Activated CD8-positive, alpha-beta memory T cell treated with anti-CD3 and anti-CD28 coated beads for 36 hours (primary cell): ENCODE measurements around the gene INVS. TPM values are rescaled to one million over a fixed set of nuclear protein-coding genes. Genes with fewer than 3 reads are reported as not detected.

Experiments used
- CTCF ChIA-PET: fragments of 350-600 bp; sonication (Branson Sonifier 250); formaldehyde crosslinking; loops from one replicate; lab custom pipeline; 2021; ENCODE audit warnings: antibody characterized with exemption; lab: Charles Lee
- POLR2A ChIA-PET: fragments of 350-600 bp; sonication (Branson Sonifier 250); formaldehyde crosslinking; loops from one replicate; lab custom pipeline; 2021; ENCODE audit warnings: antibody characterized with exemption; lab: Charles Lee
- total RNA-seq, 2 experiments: library from RNA; stranded (reverse); gene quantifications; one replicate each; pipeline ENCODE4 v1.2.3, GENCODE V29; 2021

Gene INVS
- total RNA-seq, 2 experiments from 2014 or later = 17.3 to 18.3 TPM

DNA sequence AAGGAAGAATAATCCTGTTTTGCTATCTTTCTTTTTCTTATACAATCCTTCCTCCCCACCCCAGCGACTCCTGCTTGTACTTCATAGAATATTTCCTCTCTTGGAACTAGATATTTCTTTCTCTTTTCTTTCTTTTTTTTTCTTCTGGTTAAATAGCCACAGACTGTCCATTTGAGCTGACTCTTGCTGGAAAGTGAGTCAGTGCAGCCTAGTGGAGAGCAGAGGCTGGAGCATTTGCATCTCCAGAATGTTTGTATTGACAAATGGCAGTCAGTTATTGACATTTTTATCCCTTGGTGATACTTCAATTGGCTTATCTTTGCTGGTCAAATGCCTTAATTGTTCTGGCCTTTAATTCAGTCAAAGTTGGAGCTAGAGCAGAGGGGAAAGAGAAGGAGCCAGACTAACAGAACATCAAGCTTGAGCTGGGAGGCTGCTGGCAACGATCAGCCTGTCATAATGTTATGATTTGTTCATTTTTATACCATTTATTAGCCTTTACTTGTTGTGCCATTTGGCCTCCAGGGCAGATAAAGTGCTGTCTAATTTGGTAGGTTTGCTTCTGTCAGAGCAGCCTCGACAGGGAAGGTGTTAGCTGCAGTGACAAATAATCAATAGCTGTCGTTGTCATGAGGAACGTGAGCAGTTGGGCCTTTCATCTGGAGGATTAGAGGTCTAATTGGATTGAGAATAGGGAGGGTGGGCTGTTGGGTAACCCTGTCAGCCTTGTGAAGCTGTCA is 69.0 kb downstream of the INVS start:
- CTCF ChIA-PET = no interaction called here
- POLR2A ChIA-PET = interaction anchor here (0.6 kb wide), 1 partner anchor 36 kb away, joined by 3 read pairs; no protein-coding TSS in a partner anchor

- POLR2A ChIA-PET = interaction anchor here (0.6 kb wide), 1 partner anchor 64 kb away, joined by 5 read pairs; no protein-coding TSS in a partner anchor
- CTCF ChIA-PET = interaction anchor here (0.6 to 0.7 kb wide), 3 partner anchors 15 to 584 kb away, joined by 4 read pairs; no protein-coding TSS in a partner anchor
Observed at GRCh38 chr9:100170085-100170484, 71.0 kb downstream of the INVS start.

- CTCF ChIA-PET = interaction anchor here (0.6 kb wide), 2 partner anchors 14 to 22 kb away, joined by 4 read pairs; no protein-coding TSS in a partner anchor
- POLR2A ChIA-PET = interaction anchor here (0.6 kb wide), 1 partner anchor 65 kb away, joined by 5 read pairs; no protein-coding TSS in a partner anchor
Observed at GRCh38 chr9:100170556-100170955, 71.5 kb downstream of the INVS start.

DNA sequence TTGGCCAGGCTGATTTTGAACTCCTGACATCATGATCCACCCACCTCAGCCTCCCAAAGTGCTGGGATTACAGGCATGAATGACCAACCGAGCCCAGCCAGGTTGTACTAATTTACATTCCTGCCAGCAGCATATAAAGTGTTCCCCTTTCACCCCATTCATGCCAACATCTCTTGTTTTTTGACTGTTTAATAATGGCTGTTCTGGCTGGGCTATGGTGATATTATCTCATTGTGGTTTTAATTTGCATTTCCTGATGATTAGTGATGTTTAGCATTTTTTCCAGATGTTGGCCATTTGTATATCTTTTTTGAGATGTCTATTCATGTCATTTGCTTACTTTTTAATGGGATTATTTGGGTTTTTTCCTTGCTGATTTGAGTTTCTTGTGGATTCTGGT is 87.3 kb downstream of the INVS start:
- ChIA-PET POLR2A (no interaction called here), CTCF (no interaction called here)

DNA sequence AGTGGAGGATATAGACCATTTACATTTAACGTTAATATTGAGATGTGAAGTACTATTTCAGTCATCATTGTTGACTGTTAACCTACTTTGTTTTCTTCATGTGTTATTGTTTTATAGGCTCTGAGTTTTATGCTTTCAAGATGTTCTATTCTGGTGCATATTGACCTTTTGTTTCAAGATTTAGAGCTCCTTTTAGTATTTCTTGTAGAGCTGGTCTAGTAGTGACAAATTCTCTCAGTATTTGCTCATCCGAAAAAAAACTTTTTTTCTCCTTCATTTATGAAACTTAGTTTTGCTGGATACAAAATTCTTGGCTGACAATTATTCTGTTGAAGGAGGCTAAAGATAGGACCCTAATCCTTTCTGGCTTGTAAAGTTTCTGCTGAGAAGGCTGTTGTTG is 91.3 kb downstream of the INVS start:
- CTCF ChIA-PET = no interaction called here

GRCh38 chr9:100191264-100191663 is 92.2 kb downstream of the INVS start:
- CTCF ChIA-PET = no interaction called here
- POLR2A ChIA-PET = no interaction called here

More for the DNA sequence above, 91.3 kb downstream of the INVS start:
- POLR2A ChIA-PET = no interaction called here

DNA sequence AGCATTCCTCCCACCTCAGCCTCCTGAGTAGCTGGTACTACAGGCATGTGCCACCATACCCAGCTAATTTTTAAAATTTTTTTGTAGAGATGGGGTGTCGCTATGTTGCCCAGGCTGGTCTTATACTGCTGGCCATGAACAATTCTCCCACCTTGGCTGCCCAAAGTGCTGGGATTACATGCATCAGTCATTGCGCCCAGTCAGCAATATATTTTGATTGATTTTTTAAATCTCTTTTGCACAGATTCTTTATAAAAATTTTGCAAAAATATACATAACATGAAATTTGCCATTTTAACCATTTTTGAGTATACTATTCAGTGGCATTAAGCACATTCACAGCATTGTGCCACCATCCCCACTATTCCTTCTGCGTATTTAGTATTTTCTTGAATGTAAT is 94.0 kb downstream of the INVS start:
- CTCF ChIA-PET = interaction anchor here (0.7 kb wide), 2 partner anchors 23 to 262 kb away, joined by 4 read pairs; no protein-coding TSS in a partner anchor
- POLR2A ChIA-PET = no interaction called here

DNA sequence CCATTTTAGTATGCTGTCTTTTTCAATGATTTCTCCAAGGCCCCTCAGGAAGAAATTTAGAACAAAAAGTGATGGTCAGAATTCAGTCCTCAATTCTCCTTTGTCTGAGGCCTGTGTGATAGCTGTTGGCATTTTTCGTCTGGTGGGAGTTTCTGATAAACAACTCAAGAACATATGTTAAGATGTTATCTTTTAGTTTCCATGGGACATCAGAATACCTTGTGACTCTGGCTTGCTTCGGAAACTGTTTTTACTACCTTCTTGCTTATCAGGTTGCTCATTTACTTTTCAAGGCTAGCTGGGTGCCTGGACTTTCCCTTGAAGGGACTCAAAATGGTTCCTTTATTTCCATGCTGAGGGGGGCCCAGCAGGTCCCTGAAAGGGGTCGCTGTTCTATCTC is 97.2 kb downstream of the INVS start:
- POLR2A ChIA-PET = no interaction called here
- CTCF ChIA-PET = no interaction called here

- ChIA-PET CTCF (no interaction called here), POLR2A (no interaction called here)
Observed at GRCh38 chr9:100196828-100197227, 97.8 kb downstream of the INVS start.

DNA sequence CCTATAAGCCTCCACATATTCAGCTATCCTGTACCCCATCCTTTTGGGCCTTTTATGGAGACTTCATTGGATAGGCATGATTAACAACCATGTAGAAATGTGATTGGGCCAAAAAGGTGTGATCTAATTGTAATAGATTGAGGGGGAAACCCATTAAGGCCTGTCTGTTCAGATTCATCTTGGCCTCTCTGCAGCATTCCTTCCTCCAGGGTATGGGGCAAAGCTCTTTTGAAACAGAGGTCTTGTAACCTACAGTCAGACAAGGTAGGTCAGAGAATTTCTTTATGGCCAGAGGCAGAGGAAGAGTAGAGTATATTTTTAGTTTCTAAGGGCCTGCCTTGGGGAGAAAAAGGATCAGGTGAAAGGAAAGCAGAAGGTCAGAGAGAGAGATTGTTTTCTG is 98.5 kb downstream of the INVS start:
- ChIA-PET POLR2A (no interaction called here), CTCF (no interaction called here)

- POLR2A ChIA-PET = no interaction called here
- CTCF ChIA-PET = no interaction called here
Observed at GRCh38 chr9:100202806-100203205, 103.8 kb downstream of the INVS start.

DNA sequence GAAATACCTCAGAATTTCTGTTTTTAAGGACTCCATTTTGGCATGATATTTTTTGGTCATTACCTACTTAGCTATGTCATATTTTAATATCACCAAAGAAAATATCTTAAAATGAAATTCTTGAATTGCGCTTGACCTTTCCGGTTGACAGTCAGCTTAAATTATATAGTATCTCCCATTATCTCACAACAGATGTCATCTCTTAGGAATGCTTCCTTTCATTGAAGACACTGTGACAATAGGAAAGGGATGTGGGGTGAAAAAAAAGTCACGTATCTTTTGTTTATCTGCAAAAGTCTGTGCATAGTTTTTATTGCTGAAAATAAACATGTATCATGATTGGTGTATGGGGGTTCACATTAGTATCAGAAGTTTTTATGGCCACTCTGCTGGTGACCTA is 105.8 kb downstream of the INVS start:
- ChIA-PET CTCF (interaction anchor here (1.3 kb wide), 1 partner anchor 11 kb away, joined by 5 read pairs; no protein-coding TSS in a partner anchor), POLR2A (interaction anchor here (0.6 kb wide), 1 partner anchor 37 kb away, joined by 3 read pairs; no protein-coding TSS in a partner anchor)

DNA sequence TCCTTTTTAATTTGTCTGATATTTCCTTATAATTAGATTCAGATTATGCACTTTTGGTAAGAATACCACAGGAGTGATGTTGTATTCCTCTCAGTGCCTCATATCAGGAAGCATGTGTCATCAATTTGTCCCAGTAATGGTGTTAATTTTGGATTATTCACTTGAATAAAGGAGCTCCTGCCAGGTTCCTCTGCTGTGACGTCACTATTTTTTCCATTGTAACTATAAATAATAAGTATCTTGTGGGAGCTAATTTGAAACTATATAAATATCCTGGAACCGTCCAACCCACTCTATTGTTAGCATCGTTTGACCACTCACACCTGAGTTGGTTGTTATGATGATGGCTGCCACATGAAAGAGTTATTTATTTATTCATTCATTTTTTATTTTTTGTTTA is 107.9 kb downstream of the INVS start:
- CTCF ChIA-PET = no interaction called here
- POLR2A ChIA-PET = no interaction called here

GRCh38 chr9:100208673-100209072 is 109.6 kb downstream of the INVS start:
- CTCF ChIA-PET = no interaction called here
- POLR2A ChIA-PET = no interaction called here

DNA sequence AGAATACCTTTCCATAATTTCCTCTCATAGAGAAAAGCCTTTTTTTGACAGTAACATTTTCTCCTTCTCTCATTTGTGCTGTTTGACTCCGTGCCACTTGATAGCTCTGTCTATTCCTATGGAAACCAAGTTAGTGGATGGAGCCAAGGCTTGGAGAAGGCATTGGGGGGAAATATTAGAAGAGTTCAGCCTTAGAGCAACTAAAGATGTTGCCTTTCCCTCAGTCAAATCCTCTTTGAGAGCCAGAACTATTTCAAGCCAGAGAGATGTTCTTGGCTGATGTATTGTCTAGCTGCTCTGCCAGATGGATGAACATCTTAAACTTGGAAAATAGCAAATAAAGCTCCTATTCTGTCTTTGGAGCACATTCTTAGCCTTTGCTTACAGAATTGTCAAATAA is 112.4 kb downstream of the INVS start:
- ChIA-PET POLR2A (no interaction called here), CTCF (no interaction called here)

DNA sequence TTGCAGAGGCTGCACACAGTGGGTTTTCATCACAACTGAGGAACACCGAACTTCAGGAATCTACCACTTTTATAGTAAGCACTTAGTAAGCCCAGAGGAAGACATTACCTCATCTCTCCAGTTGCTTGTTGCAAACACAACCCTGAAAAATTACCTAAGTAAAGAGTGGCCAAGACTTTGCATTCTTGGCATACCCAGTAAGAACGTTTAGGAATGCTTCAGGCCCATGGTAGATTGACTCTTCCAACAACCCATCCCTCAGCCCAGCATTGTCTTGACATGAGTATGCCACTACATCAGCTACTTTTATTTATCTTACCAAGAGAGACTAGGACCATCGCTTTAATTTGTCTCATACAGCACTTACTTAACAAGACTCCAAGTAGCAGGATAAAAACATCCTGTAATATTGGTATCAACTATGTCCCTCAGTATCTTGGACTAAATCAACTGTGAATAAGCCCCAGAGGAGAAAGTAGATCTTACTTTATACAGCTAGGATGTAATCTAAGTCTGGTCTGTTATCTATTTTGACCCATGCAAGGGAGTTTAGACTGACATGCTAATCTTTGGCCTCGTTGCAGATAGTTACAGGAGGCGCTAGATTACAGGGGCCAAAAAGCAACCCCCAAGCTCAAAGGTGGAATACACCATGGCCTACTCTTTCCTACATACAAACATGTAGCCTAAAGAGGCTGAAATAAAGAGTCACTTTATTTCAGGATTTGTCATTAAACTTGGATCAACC is 114.9 kb downstream of the INVS start:
- ChIA-PET POLR2A (no interaction called here), CTCF (no interaction called here)

- POLR2A ChIA-PET = no interaction called here
Observed at GRCh38 chr9:100216178-100216787, 117.2 kb downstream of the INVS start.

GRCh38 chr9:100217536-100217935 is 118.5 kb downstream of the INVS start:
- ChIA-PET CTCF (interaction anchor here (0.6 to 1.6 kb wide), 3 partner anchors 184 to 411 kb away, joined by 3 to 5 read pairs (median 5); no protein-coding TSS in a partner anchor), POLR2A (no interaction called here)

More at GRCh38 chr9:100216178-100216787, 117.2 kb downstream of the INVS start:
- CTCF ChIA-PET = interaction anchor here (1.0 to 1.6 kb wide), 7 partner anchors 12 to 188 kb away, joined by 3 to 5 read pairs (median 3); no protein-coding TSS in a partner anchor

DNA sequence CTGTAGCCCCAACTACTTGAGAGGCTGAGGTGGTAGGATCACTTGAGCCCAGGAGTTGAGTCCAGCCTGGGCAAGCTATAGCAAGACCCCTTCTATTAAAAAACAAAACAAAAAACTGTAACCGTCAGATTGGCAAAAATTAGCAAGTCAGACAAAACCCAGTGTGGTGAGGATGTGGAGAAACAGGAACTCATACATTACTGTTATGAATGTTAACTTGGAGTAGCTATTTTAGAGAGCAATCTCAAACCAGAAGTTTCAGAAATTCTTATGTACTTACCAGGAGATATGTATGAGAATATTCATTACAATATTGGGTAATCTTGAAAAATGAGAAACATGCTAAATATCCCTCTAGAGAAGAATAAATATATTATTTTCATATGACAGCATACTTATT is 120.3 kb downstream of the INVS start:
- ChIA-PET POLR2A (interaction anchor here (0.5 kb wide), 1 partner anchor 375 kb away, joined by 3 read pairs; no protein-coding TSS in a partner anchor), CTCF (no interaction called here)

- ChIA-PET POLR2A (no interaction called here), CTCF (no interaction called here)
Observed at GRCh38 chr9:100220936-100221335, 121.9 kb downstream of the INVS start.
